GM19395 (cell line): Measurements from ENCODE around the gene TMEM144.

Experiments used
- ATAC-seq: cut with Tn5 transposase; IDR thresholded peaks from one replicate; pipeline ENCODE4 v1.9.1; 2021; ENCODE audit warnings: mild to moderate bottlenecking, moderate library complexity; ENCODE audit not compliant: unreplicated experiment

Gene TMEM144

DNA sequence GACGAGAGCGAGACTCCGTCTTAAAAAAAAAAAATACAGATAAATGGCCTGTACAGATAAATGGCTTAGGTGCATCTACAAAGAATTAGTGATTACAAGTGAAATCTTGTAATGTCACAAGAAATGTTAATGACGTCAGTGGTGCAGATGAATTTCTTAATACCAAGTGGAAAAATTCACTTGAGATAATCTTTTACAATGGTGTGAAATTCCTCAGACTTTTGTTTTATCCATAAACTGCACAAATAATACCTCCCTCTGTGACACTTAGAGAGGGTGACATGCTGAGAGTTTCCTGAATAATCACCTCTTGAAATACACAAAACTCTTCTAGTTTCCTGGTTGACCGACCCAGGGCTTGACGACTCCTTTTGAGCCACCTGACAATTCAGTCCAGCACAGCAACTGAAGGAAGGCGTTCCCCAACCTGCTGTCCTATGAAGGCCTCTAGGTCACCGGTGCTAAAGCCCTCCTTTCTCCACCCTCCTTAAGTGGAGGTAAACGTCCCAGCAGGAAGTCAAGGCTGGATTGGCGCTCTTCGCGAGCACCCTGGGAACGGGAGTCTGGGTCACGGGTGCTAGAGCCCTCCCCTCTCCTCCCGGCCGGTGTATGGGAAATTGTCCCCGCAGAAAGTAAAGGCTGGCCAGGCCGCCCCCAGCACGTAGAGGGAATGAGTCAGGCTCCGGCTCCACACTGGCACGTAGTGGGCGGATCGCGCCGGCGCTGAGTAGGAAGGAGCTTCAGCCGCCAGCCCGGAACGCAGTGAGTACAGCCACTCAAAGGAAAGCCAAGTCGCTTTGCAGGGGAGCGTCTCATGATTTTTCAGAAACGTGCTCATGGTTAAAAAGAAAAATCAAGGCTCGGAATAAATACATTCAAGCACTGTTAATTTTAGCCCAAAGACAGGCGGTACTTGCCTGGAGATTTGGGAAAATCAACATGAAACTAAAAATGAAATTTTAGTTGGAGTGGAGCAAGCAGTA, at the start of gene TMEM144:
TMEM144 (plus strand) TSS at position 662 of the 983 bp plus-strand sequence. CDS start 2,182 bp downstream, outside the sequence.
- ATAC-seq, result peak; percentile 89

- ATAC-seq, result no peak
Observed at GRCh38 chr4:158161551-158162354, 48.5 kb upstream of the TMEM144 start.

DNA sequence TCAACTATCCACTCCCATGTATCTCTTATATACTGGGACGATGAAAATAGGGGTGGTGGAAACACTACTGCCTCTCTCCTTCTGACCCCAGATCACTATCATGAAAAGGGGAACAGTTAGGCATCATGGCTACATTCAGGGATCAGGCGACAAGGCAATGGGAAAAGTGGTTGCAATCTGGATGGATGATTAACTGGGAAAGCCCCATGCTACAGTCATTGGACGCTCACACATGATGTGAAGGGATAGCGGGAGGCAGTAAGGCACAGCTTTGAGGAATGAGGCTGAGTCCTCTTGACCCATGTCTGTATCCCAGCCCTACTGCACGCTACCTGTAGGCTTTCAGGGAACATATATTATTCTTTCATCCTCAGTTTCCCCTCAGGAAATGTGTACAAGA, 47.7 kb upstream of the TMEM144 start:
- no peak for ATAC-seq

GRCh38 chr4:158163941-158164767, 46.1 kb upstream of the TMEM144 start:
- no peak for ATAC-seq

- no peak for ATAC-seq
Observed at GRCh38 chr4:158164768-158165213, 45.5 kb upstream of the TMEM144 start.

DNA sequence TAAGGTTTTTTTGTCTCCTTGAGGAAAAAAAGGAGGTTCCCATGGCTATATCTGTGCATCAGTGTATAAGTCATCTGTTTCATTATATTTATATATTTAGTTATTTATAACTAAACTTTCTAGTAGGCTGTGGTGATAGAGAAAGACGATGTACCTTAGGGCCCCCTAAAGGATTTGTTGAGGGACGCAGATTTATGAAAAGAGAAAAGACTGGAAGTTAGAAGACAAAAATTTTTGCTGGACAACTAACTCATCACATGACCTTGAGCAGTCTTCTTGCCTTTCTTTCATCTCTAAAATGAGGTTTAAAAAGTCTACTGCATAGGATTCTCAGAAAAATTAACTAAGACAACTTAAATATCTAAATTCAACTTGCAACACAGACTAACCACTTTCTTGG, 43.6 kb upstream of the TMEM144 start:
- no peak for ATAC-seq

GRCh38 chr4:158168606-158169005, 41.7 kb upstream of the TMEM144 start:
- ATAC-seq, result no peak

GRCh38 chr4:158169506-158169905, 40.8 kb upstream of the TMEM144 start:
- no peak for ATAC-seq

DNA sequence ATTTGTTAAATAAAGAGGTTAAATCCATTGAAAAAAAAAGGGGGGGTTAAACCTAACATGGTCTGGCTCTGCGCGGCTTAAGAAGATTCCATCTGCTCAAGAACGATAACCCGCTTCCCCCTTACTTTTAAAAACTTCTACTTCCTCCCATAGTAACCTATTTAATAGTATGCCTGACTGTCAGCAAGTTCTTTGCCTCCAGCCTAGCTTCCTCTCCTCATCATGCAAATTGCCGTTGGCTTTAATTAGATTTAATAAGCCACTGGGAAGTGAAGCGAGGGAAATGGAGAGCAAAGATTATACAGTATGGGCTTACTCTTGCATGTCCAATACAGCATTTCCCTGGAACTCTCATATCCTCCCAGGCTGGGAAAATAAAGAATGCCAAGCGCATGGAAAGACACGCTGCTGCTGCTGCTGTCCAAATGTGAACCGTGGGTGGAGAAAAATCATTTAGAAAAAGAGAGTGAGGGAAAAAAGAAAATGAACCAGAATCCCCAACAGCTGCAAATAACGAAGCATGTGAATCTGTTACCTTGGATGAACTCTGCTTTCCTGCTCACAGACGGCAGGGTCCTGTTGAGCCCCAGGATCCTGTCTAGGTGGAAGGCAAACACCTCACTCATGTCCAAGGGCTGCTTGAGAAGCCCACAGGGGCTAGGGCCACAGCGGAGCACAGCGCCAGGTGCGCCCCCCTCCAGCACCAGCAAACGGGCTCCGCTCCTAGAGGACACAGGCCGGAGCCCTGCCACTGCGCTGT, 40.2 kb upstream of the TMEM144 start:
- ATAC-seq, result peak; percentile 22

- ATAC-seq, result peak; percentile 63
Observed at GRCh38 chr4:158170691-158171561, 39.4 kb upstream of the TMEM144 start.

GRCh38 chr4:158172261-158173258, 37.7 kb upstream of the TMEM144 start, which contains the start of gene GASK1B:
TSS of gene GASK1B (minus strand) at chr4:158173025. CDS start at chr4:158171375, 1,650 bp downstream.
- ATAC-seq, result peak; percentile 51

- no peak for ATAC-seq
Observed at GRCh38 chr4:158176108-158176507, 34.2 kb upstream of the TMEM144 start.

GRCh38 chr4:158176776-158177175, 33.5 kb upstream of the TMEM144 start:
- ATAC-seq, result no peak

DNA sequence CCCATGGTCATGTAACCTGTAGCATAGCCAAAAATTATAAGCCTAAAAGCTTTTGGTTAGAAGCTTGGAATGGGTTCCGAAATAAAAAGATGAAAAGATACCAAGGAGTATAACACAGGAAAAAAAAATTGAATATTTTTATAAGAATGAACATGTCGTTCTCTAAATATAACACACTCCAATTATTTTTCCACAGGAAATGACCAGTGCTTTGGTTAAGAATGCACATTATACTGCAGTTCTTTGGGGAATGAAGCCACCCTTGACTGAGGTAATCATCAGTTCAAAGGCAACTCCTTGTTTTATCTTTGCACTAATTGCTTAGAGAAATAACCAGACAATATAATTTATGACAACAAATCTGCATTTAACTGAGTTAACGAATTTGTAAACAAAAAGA, 30.8 kb upstream of the TMEM144 start:
- ATAC-seq, result no peak

GRCh38 chr4:158181906-158182305, 28.4 kb upstream of the TMEM144 start:
- ATAC-seq, result no peak

GRCh38 chr4:158182736-158183135, 27.6 kb upstream of the TMEM144 start:
- no peak for ATAC-seq

DNA sequence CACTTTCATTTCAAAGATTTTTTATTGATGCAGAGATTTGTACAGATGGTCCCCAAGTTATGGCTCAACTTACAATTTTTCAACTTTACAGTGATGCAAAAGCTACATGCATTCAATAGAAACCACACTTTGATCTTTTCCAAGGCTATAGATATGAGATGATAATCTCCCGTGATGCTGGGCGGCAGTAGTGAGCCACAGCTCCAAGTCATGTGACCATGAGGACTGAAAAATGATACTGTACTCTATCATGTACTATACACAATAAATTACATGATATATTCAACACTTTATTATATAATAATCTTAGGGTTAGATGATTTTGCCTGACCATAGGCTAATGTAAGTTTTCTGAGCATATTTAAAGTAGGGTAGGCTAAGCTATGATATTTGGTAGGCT, 23.5 kb upstream of the TMEM144 start:
- no peak for ATAC-seq

GRCh38 chr4:158189422-158189821, 20.9 kb upstream of the TMEM144 start:
- ATAC-seq, result no peak
